ENCODE measurements around the gene GTF3C5. TPM values are rescaled to one million over a fixed set of nuclear protein-coding genes. Genes with fewer than 3 reads are reported as not detected.
"Not testable (repeated sequence)": the region's sequence is repeated elsewhere in the genome, so short reads cannot be mapped to it uniquely, and the experiment has no call there.

The GTF3C5 gene, protein sequence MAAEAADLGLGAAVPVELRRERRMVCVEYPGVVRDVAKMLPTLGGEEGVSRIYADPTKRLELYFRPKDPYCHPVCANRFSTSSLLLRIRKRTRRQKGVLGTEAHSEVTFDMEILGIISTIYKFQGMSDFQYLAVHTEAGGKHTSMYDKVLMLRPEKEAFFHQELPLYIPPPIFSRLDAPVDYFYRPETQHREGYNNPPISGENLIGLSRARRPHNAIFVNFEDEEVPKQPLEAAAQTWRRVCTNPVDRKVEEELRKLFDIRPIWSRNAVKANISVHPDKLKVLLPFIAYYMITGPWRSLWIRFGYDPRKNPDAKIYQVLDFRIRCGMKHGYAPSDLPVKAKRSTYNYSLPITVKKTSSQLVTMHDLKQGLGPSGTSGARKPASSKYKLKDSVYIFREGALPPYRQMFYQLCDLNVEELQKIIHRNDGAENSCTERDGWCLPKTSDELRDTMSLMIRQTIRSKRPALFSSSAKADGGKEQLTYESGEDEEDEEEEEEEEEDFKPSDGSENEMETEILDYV
- polyA plus RNA-seq (ENCODE audit: insufficient read length in 4 of 4): 10 to 100 TPM; 62.5 to 69.0 (median 68.7) TPM

DNA sequence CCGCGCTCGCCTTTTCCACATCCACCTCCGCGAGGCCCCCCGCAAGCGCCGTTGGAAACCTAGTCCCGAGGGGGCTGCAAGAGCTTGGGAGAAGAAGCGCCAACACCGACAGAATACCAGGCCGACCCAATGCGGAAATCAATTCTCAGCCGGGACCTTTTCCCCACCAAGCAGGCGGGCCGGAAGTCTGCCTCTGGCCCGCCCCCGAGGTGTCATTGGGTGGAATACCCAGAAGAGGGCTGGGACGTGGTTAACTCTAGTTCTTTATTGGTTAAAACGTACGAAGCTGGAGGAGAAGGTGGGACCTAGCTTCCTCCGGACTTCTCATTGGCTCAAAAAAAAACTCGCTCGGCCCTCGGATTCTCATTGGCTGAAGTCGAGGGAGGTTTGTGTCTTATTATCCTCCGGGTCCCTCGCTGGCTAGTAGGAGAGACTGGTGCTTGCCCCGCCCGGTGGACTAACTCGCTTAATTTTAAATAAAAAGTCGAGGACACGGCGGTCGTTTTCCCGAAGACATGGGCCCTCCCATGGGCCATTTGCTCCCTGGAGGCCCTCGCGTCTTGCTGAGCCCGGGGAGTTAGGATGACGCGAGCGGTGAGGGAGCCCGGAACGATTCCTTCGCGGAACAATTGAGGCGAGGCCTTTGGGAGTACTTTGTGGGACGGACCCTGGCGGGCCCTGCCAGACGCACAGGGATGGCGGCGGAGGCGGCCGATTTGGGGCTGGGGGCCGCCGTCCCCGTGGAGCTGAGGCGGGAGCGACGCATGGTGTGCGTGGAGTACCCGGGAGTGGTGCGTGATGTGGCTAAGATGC lies at the start of gene GTF3C5:
TSS of gene GTF3C5 (plus strand) at position 681 of the 813 bp plus-strand sequence. CDS start at position 696, 15 bp downstream.
- DNase-seq (ENCODE audit: low read depth in 4 of 4, low spot score in 3 of 4): peak; percentile 89 to 99 (median 98)

DNA sequence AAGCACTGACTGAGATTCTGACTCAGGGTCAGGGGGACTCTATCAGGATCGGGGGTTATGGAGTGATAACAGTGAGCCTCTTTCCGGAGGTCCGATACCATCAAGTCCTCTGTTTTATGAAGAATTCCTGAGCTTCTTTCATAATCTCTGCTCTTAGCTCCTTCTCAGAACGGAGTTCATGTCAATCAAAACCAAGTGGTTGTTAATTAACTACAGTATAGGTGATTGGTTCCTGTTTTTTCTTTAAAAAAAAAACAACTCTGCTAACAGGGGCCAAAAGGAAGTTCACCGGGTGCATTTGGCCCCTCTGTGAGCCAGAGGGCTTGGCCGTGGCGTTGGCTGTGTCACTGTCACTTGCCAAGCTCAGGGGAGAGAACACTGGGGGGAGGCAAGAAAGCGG lies 48.3 kb upstream of the GTF3C5 start:
- no peak for DNase-seq (ENCODE audit: low read depth in 4 of 4, low spot score in 3 of 4)

- DNase-seq (ENCODE audit: low read depth in 4 of 4, low spot score in 3 of 4): no peak
Measured at GRCh38 chr9:132983491-132984201, 47.2 kb upstream of the GTF3C5 start.

- DNase-seq (ENCODE audit: low read depth in 4 of 4, low spot score in 3 of 4): no peak
Measured at GRCh38 chr9:132984202-132985070, 46.4 kb upstream of the GTF3C5 start.

- DNase-seq (ENCODE audit: low read depth in 4 of 4, low spot score in 3 of 4): no peak
Measured at GRCh38 chr9:132985071-132985350, 45.8 kb upstream of the GTF3C5 start.

GRCh38 chr9:132985489-132985888 lies 45.3 kb upstream of the GTF3C5 start:
- no peak for DNase-seq (ENCODE audit: low read depth in 4 of 4, low spot score in 3 of 4)

DNA sequence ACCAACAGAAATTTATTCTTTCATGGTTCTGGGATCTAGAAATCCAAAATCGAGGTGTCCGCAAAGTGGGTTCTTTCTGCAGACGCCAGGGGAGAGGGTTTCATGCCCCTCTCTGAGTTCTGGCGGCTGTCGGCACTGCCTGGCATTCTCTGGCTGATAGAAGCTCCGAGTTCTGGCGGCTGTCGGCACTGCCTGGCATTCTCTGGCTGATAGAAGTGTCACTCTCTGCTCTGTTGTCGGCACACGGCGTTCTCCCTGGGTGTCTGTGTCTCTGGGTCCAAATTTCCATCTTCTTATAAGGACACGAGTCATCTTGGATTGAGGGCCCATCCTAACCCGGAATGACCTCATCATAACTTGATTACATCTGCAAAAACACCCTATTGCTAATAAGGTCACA lies 44.7 kb upstream of the GTF3C5 start:
- DNase-seq (ENCODE audit: low read depth in 4 of 4, low spot score in 3 of 4): no peak

- DNase-seq (ENCODE audit: low read depth in 4 of 4, low spot score in 3 of 4): no peak
Measured at GRCh38 chr9:132986640-132987620, 43.9 kb upstream of the GTF3C5 start.

DNA sequence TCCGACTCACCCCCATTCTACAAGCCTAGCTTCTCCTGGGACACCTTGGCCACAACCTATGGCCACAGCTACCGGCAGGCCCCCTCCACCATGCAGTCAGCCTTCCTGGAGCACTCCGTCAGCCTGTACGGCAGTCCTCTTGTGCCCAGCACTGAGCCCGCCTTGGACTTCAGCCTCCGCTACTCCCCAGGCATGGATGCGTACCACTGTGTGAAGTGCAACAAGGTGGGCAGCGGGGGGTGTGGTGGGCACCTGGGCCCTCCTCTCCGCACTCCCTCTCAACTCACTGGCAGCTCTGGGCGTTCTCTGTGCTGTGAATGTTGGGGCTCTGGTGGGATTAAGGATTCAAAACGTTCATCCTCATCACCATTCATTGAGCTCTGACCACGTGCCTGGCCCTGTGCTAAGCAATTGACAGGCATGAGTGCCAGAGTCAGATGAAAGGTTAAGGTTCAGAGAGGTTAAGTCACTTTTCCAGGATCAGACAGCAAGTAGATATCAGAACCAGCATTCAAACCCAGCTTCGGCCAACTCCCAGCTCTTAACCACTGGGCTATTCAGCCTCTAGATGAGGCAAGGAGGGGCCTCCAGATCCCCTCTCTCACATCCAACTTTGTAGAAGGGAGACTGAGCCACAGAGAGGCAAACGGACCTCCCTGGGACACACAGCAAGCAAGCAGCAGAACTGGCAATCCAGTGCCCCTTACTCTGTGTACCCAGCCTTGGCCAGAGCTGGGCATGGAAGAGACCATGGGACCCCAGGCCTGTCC lies 42.4 kb upstream of the GTF3C5 start:
- no peak for DNase-seq (ENCODE audit: low read depth in 4 of 4, low spot score in 3 of 4)

DNA sequence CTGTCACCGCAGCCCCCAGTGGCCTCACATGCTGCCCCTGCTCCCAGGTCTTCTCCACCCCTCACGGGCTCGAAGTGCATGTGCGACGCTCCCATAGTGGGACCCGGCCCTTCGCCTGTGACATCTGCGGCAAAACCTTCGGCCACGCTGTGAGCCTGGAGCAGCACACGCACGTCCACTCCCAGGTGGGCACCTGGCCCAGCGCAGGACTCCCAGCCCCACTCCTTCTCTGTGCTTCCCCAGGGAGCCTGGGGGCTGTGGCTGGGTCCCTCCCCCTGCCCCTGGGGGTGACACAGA lies 41.8 kb upstream of the GTF3C5 start:
- no peak for DNase-seq (ENCODE audit: low read depth in 4 of 4, low spot score in 3 of 4)

DNA sequence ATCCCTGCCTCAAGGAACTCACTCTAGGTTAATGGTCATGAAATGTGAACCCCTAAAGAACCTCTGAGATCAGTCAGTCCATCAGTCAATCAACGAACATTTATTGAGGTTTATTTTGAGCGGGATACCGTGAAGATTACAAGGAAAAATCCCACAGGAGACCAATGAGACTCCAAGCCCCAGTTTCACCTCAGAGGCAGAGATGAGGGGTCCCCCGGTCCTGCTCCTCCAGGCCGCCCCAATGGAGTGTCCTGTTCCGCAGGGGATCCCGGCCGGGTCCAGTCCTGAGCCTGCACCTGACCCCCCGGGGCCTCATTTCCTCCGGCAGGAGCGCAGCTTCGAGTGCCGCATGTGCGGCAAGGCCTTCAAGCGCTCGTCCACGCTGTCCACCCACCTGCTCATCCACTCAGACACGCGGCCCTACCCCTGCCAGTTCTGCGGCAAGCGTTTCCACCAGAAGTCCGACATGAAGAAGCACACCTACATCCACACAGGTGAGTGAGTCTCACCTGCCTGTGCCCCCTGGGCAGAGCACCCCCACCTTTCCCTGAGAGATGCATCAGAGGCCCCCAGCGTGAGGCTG lies 41.3 kb upstream of the GTF3C5 start:
- DNase-seq (ENCODE audit: low read depth in 4 of 4, low spot score in 3 of 4): no peak

GRCh38 chr9:132989998-132990557 lies 40.7 kb upstream of the GTF3C5 start:
- not testable (repeated sequence) for DNase-seq (ENCODE audit: low read depth in 4 of 4, low spot score in 3 of 4)

DNA sequence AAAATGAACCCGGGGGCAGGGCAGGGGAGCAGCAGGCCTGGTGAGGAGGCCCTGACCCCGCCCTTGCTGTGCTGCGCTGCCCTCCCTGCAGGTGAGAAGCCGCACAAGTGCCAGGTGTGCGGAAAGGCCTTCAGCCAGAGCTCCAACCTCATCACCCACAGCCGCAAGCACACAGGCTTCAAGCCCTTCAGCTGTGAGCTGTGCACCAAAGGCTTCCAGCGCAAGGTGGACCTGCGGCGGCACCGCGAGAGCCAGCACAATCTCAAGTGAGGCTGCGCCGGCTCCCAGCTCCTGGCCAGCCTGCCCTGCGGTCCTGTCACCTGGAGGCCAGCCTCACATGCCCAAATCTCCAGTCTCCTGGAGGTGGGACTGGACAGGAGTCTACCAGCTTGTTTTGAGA lies 40.0 kb upstream of the GTF3C5 start:
- no peak for DNase-seq (ENCODE audit: low read depth in 4 of 4, low spot score in 3 of 4)

GRCh38 chr9:132991351-132992300 lies 39.2 kb upstream of the GTF3C5 start:
- DNase-seq (ENCODE audit: low read depth in 4 of 4, low spot score in 3 of 4): no peak

GRCh38 chr9:132993511-132993939 lies 37.3 kb upstream of the GTF3C5 start:
- DNase-seq (ENCODE audit: low read depth in 4 of 4, low spot score in 3 of 4): no peak

DNA sequence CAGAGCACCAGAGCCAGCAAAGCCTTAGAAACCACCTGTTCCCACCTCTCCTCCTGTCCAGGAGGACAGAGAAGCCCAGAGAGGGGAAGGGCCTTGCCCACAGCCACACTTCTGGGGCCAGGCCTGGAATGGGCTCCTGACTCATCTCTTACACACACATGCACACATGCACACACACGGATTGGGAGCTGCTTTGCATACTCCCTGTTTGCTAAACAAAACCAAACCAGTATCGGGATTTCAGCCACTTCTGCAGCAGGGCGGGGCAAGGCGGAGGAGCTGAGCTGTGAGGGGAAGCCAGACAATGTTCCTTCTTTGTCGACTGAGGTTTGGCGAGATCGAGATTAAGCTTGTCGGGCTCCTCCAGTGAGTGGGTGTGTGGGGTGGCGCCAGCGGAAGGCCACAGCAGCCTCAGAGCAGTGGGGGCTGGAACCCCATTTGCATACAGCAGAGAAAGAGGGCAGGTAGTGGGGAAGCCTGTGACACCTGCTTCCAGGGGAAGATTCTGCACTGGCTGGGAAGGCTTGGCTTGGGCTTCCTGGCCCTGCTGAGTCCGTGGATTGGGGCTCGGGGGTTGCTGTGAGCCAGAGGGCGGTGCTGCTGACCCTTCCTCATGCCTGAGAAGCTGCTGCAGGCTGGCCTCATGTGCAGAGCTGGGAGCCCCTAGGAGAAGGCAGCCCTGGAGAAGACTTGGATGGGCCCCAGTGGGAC lies 36.2 kb upstream of the GTF3C5 start:
- DNase-seq (ENCODE audit: low read depth in 4 of 4, low spot score in 3 of 4): no peak

Measured in right renal pelvis (tissue), 4 donors.